GM19328 (cell line): ENCODE results near the gene NRTN.

Source experiments
- ATAC-seq: cut with Tn5 transposase; IDR thresholded peaks from one replicate; pipeline ENCODE4 v1.9.1; 2021; ENCODE audit warnings: mild to moderate bottlenecking, moderate library complexity; ENCODE audit not compliant: unreplicated experiment

NRTN gene

GRCh38 chr19:5811117-5811516, 6.2 kb downstream of the NRTN start:
- no peak for ATAC-seq

- ATAC-seq, result no peak
Measured at GRCh38 chr19:5814123-5814851, 9.4 kb downstream of the NRTN start.

GRCh38 chr19:5814852-5815246, 10.0 kb downstream of the NRTN start:
- ATAC-seq, result no peak

- no peak for ATAC-seq
Measured at GRCh38 chr19:5817218-5817617, 12.4 kb downstream of the NRTN start.

GRCh38 chr19:5818594-5818993, 13.7 kb downstream of the NRTN start:
- no peak for ATAC-seq

GRCh38 chr19:5820785-5821184, 15.9 kb downstream of the NRTN start:
- ATAC-seq, result no peak

- no peak for ATAC-seq
Measured at GRCh38 chr19:5821521-5822180, 16.8 kb downstream of the NRTN start.

GRCh38 chr19:5822181-5822844, 17.4 kb downstream of the NRTN start:
- no peak for ATAC-seq

GRCh38 chr19:5823579-5824281, 18.9 kb downstream of the NRTN start:
- no peak for ATAC-seq

GRCh38 chr19:5824751-5825150, 19.9 kb downstream of the NRTN start:
- no peak for ATAC-seq

- ATAC-seq, result no peak
Measured at GRCh38 chr19:5825178-5825577, 20.3 kb downstream of the NRTN start.

- ATAC-seq, result no peak
Measured at GRCh38 chr19:5826531-5827341, 21.9 kb downstream of the NRTN start.

- no peak for ATAC-seq
Measured at GRCh38 chr19:5827342-5827890, 22.5 kb downstream of the NRTN start.

- ATAC-seq, result peak; percentile 68
Measured at GRCh38 chr19:5827891-5828660, 23.2 kb downstream of the NRTN start.

GRCh38 chr19:5828661-5829566, 24.0 kb downstream of the NRTN start:
- no peak for ATAC-seq

- no peak for ATAC-seq
Measured at GRCh38 chr19:5829567-5830310, 24.9 kb downstream of the NRTN start.

GRCh38 chr19:5831159-5831558, 26.3 kb downstream of the NRTN start:
- no peak for ATAC-seq

GRCh38 chr19:5832061-5832460, 27.2 kb downstream of the NRTN start:
- no peak for ATAC-seq
